HL-60 (cell line): Measurements from ENCODE around the gene ZNF841.

Experiments
- DNase-seq, 2 experiments: peaks; one replicate each; pipeline ENCODE4 v3.0.0-alpha.2; 2010 to 2020; ENCODE audit warnings: low read depth in 1 of 2, low spot score in 1 of 2
- H3K27ac ChIP-seq: fragments of 250-450 bp; sonication (Bioruptor Pico); replicated peaks from 2 replicates; pipeline ENCODE4 v1.5.1; 2020; ENCODE audit warnings: mild to moderate bottlenecking, moderate library complexity
- H3K27me3 ChIP-seq: fragments of 250-450 bp; sonication (Bioruptor Pico); 2 replicates; pipeline ENCODE4 v1.5.1; 2021; ENCODE audit warnings: mild to moderate bottlenecking, moderate library complexity; ENCODE audit not compliant: insufficient read depth, poor library complexity, severe bottlenecking
- H3K4me3 ChIP-seq: replicated peaks from 2 replicates; pipeline ENCODE4 v1.5.1; 2011; ENCODE audit warnings: mild to moderate bottlenecking, control low read depth, low read length; ENCODE audit not compliant: insufficient read depth
- CTCF ChIP-seq: IDR thresholded peaks from one replicate; pipeline ENCODE4 v1.5.1; 2011; ENCODE audit warnings: low read length, control low read depth, inconsistent platforms; ENCODE audit not compliant: insufficient read depth
- GABPA ChIP-seq: IDR thresholded peaks from 2 replicates; pipeline ENCODE4 v1.6.1; 2012; ENCODE audit warnings: low read depth
- POLR2AphosphoS5 ChIP-seq: IDR thresholded peaks from 2 replicates; pipeline ENCODE4 v1.6.1; 2012; ENCODE audit warnings: low read depth
- SPI1 ChIP-seq: IDR thresholded peaks from 2 replicates; pipeline ENCODE4 v1.6.1; 2012; ENCODE audit warnings: low read depth, mild to moderate bottlenecking, borderline replicate concordance
- TF ChIP-seq, protein P1 (sequence below): IDR thresholded peaks from 2 replicates; pipeline ENCODE4 v1.6.1; 2012; ENCODE audit warnings: low read depth; ENCODE audit not compliant: insufficient replicate concordance

The ZNF841 gene

GRCh38 chr19:52114691-52115090 lies 19.1 kb upstream of the ZNF841 start:
- H3K27me3 ChIP-seq, result no peaks in the 10 kb centered on the region
- no peak overlapping the region for H3K4me3 ChIP-seq
- H3K27ac ChIP-seq, result no peak overlapping the region
- TF ChIP-seq POLR2AphosphoS5 (no peak), GABPA (no peak), SPI1 (no peak), CTCF (no peak)
- TF ChIP-seq, protein P1, sequence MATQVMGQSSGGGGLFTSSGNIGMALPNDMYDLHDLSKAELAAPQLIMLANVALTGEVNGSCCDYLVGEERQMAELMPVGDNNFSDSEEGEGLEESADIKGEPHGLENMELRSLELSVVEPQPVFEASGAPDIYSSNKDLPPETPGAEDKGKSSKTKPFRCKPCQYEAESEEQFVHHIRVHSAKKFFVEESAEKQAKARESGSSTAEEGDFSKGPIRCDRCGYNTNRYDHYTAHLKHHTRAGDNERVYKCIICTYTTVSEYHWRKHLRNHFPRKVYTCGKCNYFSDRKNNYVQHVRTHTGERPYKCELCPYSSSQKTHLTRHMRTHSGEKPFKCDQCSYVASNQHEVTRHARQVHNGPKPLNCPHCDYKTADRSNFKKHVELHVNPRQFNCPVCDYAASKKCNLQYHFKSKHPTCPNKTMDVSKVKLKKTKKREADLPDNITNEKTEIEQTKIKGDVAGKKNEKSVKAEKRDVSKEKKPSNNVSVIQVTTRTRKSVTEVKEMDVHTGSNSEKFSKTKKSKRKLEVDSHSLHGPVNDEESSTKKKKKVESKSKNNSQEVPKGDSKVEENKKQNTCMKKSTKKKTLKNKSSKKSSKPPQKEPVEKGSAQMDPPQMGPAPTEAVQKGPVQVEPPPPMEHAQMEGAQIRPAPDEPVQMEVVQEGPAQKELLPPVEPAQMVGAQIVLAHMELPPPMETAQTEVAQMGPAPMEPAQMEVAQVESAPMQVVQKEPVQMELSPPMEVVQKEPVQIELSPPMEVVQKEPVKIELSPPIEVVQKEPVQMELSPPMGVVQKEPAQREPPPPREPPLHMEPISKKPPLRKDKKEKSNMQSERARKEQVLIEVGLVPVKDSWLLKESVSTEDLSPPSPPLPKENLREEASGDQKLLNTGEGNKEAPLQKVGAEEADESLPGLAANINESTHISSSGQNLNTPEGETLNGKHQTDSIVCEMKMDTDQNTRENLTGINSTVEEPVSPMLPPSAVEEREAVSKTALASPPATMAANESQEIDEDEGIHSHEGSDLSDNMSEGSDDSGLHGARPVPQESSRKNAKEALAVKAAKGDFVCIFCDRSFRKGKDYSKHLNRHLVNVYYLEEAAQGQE, result no peak
- no peak for DNase-seq

GRCh38 chr19:52112624-52113023 lies 17.1 kb upstream of the ZNF841 start:
- Histone ChIP-seq H3K27me3 (no peaks in the 10 kb centered on the region), H3K27ac (no peak overlapping the region), H3K4me3 (no peak overlapping the region)
- no peak for DNase-seq
- TF ChIP-seq POLR2AphosphoS5, result no peak
- TF ChIP-seq SPI1, result no peak
- TF ChIP-seq, protein P1, result no peak
- no peak for TF ChIP-seq GABPA
- TF ChIP-seq CTCF, result no peak

DNA sequence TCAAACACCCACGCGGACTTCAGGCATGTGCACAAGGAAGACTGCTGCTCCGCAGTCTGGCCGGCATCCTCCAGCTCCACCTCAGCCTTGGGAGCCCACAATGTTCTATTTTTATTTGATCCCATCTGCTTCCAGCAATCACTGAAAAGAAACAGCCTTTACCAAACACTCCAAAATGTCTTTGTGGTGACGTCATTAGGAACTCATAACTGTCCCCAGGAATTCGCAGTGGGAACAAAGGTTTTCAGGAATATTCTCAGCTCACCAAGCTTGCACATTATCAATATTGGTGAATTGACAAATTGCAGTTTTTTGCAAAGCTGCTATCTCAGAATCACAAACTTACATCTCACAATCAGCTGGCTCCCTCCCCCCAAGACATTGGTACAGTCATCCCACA lies 15.2 kb upstream of the ZNF841 start:
- no peak for TF ChIP-seq SPI1
- no peak for TF ChIP-seq CTCF
- TF ChIP-seq, protein P1, result no peak
- no peak for TF ChIP-seq GABPA
- no peak for TF ChIP-seq POLR2AphosphoS5
- DNase-seq, result no peak
- Histone ChIP-seq H3K4me3 (no peak overlapping the region), H3K27ac (no peak overlapping the region), H3K27me3 (no peaks in the 10 kb centered on the region)
